OCI-LY1 (cell line): ENCODE data around the gene TTLL10.

Experiments used
- CTCF ChIP-seq: fragments of 200-600 bp; sonication (generic), shearing (Covaris generic); IDR thresholded peaks from 2 replicates; pipeline ENCODE4 v1.5.1; 2017; ENCODE audit warnings: mild to moderate bottlenecking, antibody characterized with exemption, low read length, moderate library complexity, mixed read lengths
- EZH2 ChIP-seq: fragments of 200-600 bp; sonication (generic), shearing (Covaris generic); IDR thresholded peaks from 2 replicates; pipeline ENCODE4 v1.8.0; 2017; ENCODE audit warnings: borderline replicate concordance, mixed run types, mild to moderate bottlenecking, antibody characterized with exemption, low read length, moderate library complexity, mixed read lengths

GRCh38 chr1:1185101-1185765 is 11.6 kb downstream of the TTLL10 start:
- TF ChIP-seq CTCF (no peak), EZH2 (no peak)
